IMR-90 (cell line): ENCODE results near the gene PGS1.

Experiments used
- BHLHE40 ChIP-seq: fragments of 150-350 bp; IDR thresholded peaks from 2 replicates; pipeline ENCODE4 v1.6.1; 2016; ENCODE audit warnings: mild to moderate bottlenecking, low read depth, low read length
- FOS ChIP-seq: fragments of 150-350 bp; IDR thresholded peaks from 2 replicates; pipeline ENCODE4 v1.6.1; 2016; ENCODE audit warnings: low read depth, low read length
- MAFK ChIP-seq: IDR thresholded peaks from 2 replicates; pipeline ENCODE4 v1.6.1; 2012; ENCODE audit warnings: low read depth, low read length, improper control_type of control experiment
- MAZ ChIP-seq: IDR thresholded peaks from 2 replicates; pipeline ENCODE4 v1.6.1; 2012; ENCODE audit warnings: low read depth, mild to moderate bottlenecking, low read length, improper control_type of control experiment, moderate library complexity, borderline replicate concordance
- NFE2L2 ChIP-seq: fragments of 150-350 bp; IDR thresholded peaks from 2 replicates; pipeline ENCODE4 v1.6.1; 2016; ENCODE audit warnings: low read depth, mild to moderate bottlenecking, low read length
- POLR2A ChIP-seq: IDR thresholded peaks from 2 replicates; pipeline ENCODE4 v1.6.1; 2012; ENCODE audit warnings: mild to moderate bottlenecking, low read depth, low read length
- RAD21 ChIP-seq: IDR thresholded peaks from 2 replicates; pipeline ENCODE4 v1.6.1; 2012; ENCODE audit warnings: low read length, improper control_type of control experiment
- RCOR1 ChIP-seq: IDR thresholded peaks from 2 replicates; pipeline ENCODE4 v1.6.1; 2012; ENCODE audit warnings: mild to moderate bottlenecking, low read length, improper control_type of control experiment; ENCODE audit not compliant: insufficient replicate concordance
- RFX5 ChIP-seq: IDR thresholded peaks from 2 replicates; pipeline ENCODE4 v1.8.0; 2012; ENCODE audit warnings: low read depth, mild to moderate bottlenecking, low read length, moderate library complexity
- SMC3 ChIP-seq: fragments of 150-350 bp; IDR thresholded peaks from 2 replicates; pipeline ENCODE4 v1.6.1; 2016; ENCODE audit warnings: low read depth, mild to moderate bottlenecking, antibody characterized with exemption, low read length, moderate library complexity
- TF ChIP-seq, protein P1 (sequence below): conservative IDR thresholded peaks from 2 replicates; pipeline ENCODE4 v1.5.1; 2012; ENCODE audit warnings: mild to moderate bottlenecking, low read depth, low read length, improper control_type of control experiment
- TF ChIP-seq, protein P2 (sequence below): fragments of 150-350 bp; IDR thresholded peaks from 2 replicates; pipeline ENCODE4 v1.6.1; 2017; ENCODE audit warnings: mild to moderate bottlenecking, antibody characterized with exemption, low read length, low read depth
- TF ChIP-seq, protein P3 (sequence below): fragments of 150-350 bp; IDR thresholded peaks from 2 replicates; pipeline ENCODE4 v1.6.1; 2016; ENCODE audit warnings: low read depth, mild to moderate bottlenecking, low read length, moderate library complexity, borderline replicate concordance

DNA sequence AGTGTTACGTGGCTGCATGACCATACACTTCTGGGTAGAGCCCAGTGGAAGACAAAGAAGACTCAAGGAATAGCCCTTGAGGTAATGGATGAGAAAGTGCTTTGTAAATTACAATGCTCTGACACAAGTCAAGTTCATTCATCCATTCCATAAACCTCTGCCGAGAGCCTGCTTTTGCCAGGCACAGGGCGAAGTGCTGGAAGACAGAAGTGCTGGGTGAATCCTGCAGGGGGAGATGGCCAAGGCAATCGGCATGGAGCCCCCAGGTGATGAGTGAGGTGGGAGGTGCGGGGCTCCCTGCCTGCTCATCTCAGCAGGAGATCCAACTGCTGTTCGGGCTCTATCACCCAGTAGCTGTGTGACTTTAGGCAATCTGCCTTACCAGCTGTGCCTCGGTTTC, 15.8 kb upstream of the PGS1 start:
- TF ChIP-seq, protein P1, sequence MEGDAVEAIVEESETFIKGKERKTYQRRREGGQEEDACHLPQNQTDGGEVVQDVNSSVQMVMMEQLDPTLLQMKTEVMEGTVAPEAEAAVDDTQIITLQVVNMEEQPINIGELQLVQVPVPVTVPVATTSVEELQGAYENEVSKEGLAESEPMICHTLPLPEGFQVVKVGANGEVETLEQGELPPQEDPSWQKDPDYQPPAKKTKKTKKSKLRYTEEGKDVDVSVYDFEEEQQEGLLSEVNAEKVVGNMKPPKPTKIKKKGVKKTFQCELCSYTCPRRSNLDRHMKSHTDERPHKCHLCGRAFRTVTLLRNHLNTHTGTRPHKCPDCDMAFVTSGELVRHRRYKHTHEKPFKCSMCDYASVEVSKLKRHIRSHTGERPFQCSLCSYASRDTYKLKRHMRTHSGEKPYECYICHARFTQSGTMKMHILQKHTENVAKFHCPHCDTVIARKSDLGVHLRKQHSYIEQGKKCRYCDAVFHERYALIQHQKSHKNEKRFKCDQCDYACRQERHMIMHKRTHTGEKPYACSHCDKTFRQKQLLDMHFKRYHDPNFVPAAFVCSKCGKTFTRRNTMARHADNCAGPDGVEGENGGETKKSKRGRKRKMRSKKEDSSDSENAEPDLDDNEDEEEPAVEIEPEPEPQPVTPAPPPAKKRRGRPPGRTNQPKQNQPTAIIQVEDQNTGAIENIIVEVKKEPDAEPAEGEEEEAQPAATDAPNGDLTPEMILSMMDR, result 0 out of 2 replicates have a peak, but pooled peaks have one; percentile 6
- TF ChIP-seq POLR2A (no peak), MAFK (no peak), RFX5 (no peak), MAZ (no peak), BHLHE40 (no peak), RAD21 (no peak), FOS (no peak), NFE2L2 (no peak), RCOR1 (no peak), SMC3 (no peak)
- TF ChIP-seq, protein P2, sequence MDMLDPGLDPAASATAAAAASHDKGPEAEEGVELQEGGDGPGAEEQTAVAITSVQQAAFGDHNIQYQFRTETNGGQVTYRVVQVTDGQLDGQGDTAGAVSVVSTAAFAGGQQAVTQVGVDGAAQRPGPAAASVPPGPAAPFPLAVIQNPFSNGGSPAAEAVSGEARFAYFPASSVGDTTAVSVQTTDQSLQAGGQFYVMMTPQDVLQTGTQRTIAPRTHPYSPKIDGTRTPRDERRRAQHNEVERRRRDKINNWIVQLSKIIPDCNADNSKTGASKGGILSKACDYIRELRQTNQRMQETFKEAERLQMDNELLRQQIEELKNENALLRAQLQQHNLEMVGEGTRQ, result no peak
- TF ChIP-seq, protein P3, sequence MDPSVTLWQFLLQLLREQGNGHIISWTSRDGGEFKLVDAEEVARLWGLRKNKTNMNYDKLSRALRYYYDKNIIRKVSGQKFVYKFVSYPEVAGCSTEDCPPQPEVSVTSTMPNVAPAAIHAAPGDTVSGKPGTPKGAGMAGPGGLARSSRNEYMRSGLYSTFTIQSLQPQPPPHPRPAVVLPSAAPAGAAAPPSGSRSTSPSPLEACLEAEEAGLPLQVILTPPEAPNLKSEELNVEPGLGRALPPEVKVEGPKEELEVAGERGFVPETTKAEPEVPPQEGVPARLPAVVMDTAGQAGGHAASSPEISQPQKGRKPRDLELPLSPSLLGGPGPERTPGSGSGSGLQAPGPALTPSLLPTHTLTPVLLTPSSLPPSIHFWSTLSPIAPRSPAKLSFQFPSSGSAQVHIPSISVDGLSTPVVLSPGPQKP, result no peak
